ENCODE measurements around the gene RBM34. TPM values are rescaled to one million over a fixed set of nuclear protein-coding genes. Genes with fewer than 3 reads are reported as not detected.

The RBM34 gene
- total RNA-seq (75.4 and 80.8 TPM in 2 replicates), polyA plus RNA-seq (54.4 and 65.7 TPM in 2 replicates)

GRCh38 chr1:235160957-235161684 lies at the start of gene RBM34:
RBM34 (minus strand) TSS chr1:235161250; CDS start chr1:235161226, 24 bp downstream.
- peak within 1 kb of the TSS; percentile 93 for H3K27ac ChIP-seq
- no peaks in the 10 kb centered on the region for H3K27me3 ChIP-seq
- H2AFZ ChIP-seq, result peak within 1 kb of the TSS; percentile 80
- H3K9me2 ChIP-seq (replicated peaks; ENCODE audit: insufficient read depth), result no peaks in the 10 kb centered on the region
- under 1% methylated on average over 52 of the region's 52 CpGs for WGBS (ENCODE audit: low lambda C conversion rate, missing lambda C conversion rate)
- H3K79me2 ChIP-seq, result peaks cover 29% of the 10 kb centered on the region
- H3K36me3 ChIP-seq (replicated peaks; ENCODE audit: insufficient read depth, low read depth), result no peaks in the 10 kb centered on the region
- TF ChIP-seq EZH2 (IDR thresholded peaks at IDR 0.05; ENCODE audit: borderline replicate concordance) (no peak), CTCF (IDR thresholded peaks at IDR 0.05; ENCODE audit: poor library complexity) (no peak), EZH2phosphoT487 (IDR thresholded peaks at IDR 0.05; ENCODE audit: low read depth, severe bottlenecking, unreplicated experiment) (no peak)
- H4K20me1 ChIP-seq (ENCODE audit: insufficient read depth, poor library complexity, severe bottlenecking), result no peaks in the 10 kb centered on the region
- peak; percentile 96 for DNase-seq (ENCODE audit: low spot score)
- H3K9me3 ChIP-seq (ENCODE audit: low read depth), result no peaks in the 10 kb centered on the region
- H3K4me1 ChIP-seq (ENCODE audit: insufficient read depth), result peaks cover 19% of the 10 kb centered on the region
- H3K4me3 ChIP-seq, result peak within 1 kb of the TSS; percentile 73
- H3K4me2 ChIP-seq, result peak within 1 kb of the TSS; percentile 84

GRCh38 chr1:235207209-235207565 lies 46.1 kb upstream of the RBM34 start:
- TF ChIP-seq EZH2phosphoT487 (IDR thresholded peaks at IDR 0.05; ENCODE audit: low read depth, severe bottlenecking, unreplicated experiment) (no peak), CTCF (IDR thresholded peaks at IDR 0.05; ENCODE audit: poor library complexity) (no peak), EZH2 (IDR thresholded peaks at IDR 0.05; ENCODE audit: borderline replicate concordance) (no peak)
- no peaks in the 10 kb centered on the region for H3K79me2 ChIP-seq
- H3K27me3 ChIP-seq, result no peaks in the 10 kb centered on the region
- H3K36me3 ChIP-seq (replicated peaks; ENCODE audit: insufficient read depth, low read depth), result no peaks in the 10 kb centered on the region
- no peak overlapping the region for H3K4me3 ChIP-seq
- no peak overlapping the region for H3K27ac ChIP-seq
- WGBS (ENCODE audit: low lambda C conversion rate, missing lambda C conversion rate), result 91% methylated on average over 2 of the region's 2 CpGs
- no peaks in the 10 kb centered on the region for H3K9me2 ChIP-seq (replicated peaks; ENCODE audit: insufficient read depth)
- no peak for DNase-seq (ENCODE audit: low spot score)
- no peaks in the 10 kb centered on the region for H4K20me1 ChIP-seq (ENCODE audit: insufficient read depth, poor library complexity, severe bottlenecking)
- H2AFZ ChIP-seq, result no peak overlapping the region
- no peaks in the 10 kb centered on the region for H3K9me3 ChIP-seq (ENCODE audit: low read depth)
- no peak overlapping the region for H3K4me2 ChIP-seq
- H3K4me1 ChIP-seq (ENCODE audit: insufficient read depth), result no peaks in the 10 kb centered on the region

- 90% methylated on average over 4 of the region's 4 CpGs for WGBS (ENCODE audit: low lambda C conversion rate, missing lambda C conversion rate)
- Histone ChIP-seq H3K27me3 (no peaks in the 10 kb centered on the region), H3K9me3 (ENCODE audit: low read depth) (no peaks in the 10 kb centered on the region), H3K79me2 (no peaks in the 10 kb centered on the region), H3K4me3 (no peak overlapping the region), H3K4me2 (no peak overlapping the region), H3K4me1 (ENCODE audit: insufficient read depth) (no peaks in the 10 kb centered on the region), H2AFZ (no peak overlapping the region), H3K36me3 (replicated peaks; ENCODE audit: insufficient read depth, low read depth) (no peaks in the 10 kb centered on the region), H3K9me2 (replicated peaks; ENCODE audit: insufficient read depth) (no peaks in the 10 kb centered on the region), H4K20me1 (ENCODE audit: insufficient read depth, poor library complexity, severe bottlenecking) (no peaks in the 10 kb centered on the region), H3K27ac (no peak overlapping the region)
- TF ChIP-seq EZH2 (IDR thresholded peaks at IDR 0.05; ENCODE audit: borderline replicate concordance), result no peak
- TF ChIP-seq CTCF (IDR thresholded peaks at IDR 0.05; ENCODE audit: poor library complexity), result no peak
- no peak for TF ChIP-seq EZH2phosphoT487 (IDR thresholded peaks at IDR 0.05; ENCODE audit: low read depth, severe bottlenecking, unreplicated experiment)
- no peak for DNase-seq (ENCODE audit: low spot score)
Observed at GRCh38 chr1:235206533-235207208, 45.6 kb upstream of the RBM34 start.

Measured in hepatocyte (in vitro differentiated cells).